Neuron (in vitro differentiated cells): ENCODE data around the gene TRIAP1.
A peak's percentile ranks its signal among the peaks of the same experiment; 100 is the strongest.
"Not testable (repeated sequence)": the region's sequence is repeated elsewhere in the genome, so short reads cannot be mapped to it uniquely, and the experiment has no call there.

Experiments used
- H2AFZ ChIP-seq: one replicate; pipeline ENCODE4 v1.6.1; 2013; ENCODE audit warnings: low read depth, mild to moderate bottlenecking, inconsistent platforms, low read length, moderate library complexity
- H3K27me3 ChIP-seq: one replicate; pipeline ENCODE4 v1.6.1; 2013; ENCODE audit warnings: low read length; ENCODE audit not compliant: insufficient read depth
- H3K36me3 ChIP-seq: one replicate; pipeline ENCODE4 v1.6.1; 2013; ENCODE audit warnings: low read length; ENCODE audit not compliant: insufficient read depth
- H3K4me1 ChIP-seq: one replicate; pipeline ENCODE4 v1.6.1; 2013; ENCODE audit warnings: low read length; ENCODE audit not compliant: insufficient read depth
- H3K4me3 ChIP-seq: 2 replicates; pipeline ENCODE4 v1.5.1; 2013; ENCODE audit warnings: mild to moderate bottlenecking, low read length, moderate library complexity
- H3K9me3 ChIP-seq: one replicate; pipeline ENCODE4 v1.6.1; 2013; ENCODE audit warnings: low read length

TRIAP1 gene

GRCh38 chr12:120463712-120464111, 17.5 kb upstream of the TRIAP1 start:
- H3K36me3 ChIP-seq, result peaks cover 83% of the 10 kb centered on the region

GRCh38 chr12:120462099-120462640, 16.0 kb upstream of the TRIAP1 start:
- peaks cover 88% of the 10 kb centered on the region for H3K36me3 ChIP-seq

More at GRCh38 chr12:120463712-120464111, 17.5 kb upstream of the TRIAP1 start:
- Histone ChIP-seq H3K27me3 (no peaks in the 10 kb centered on the region), H3K9me3 (no peaks in the 10 kb centered on the region), H3K4me1 (peaks cover 20% of the 10 kb centered on the region), H3K4me3 (no peak overlapping the region), H2AFZ (no peak overlapping the region)

GRCh38 chr12:120460157-120460556, 14.0 kb upstream of the TRIAP1 start:
- H3K36me3 ChIP-seq, result peaks cover 84% of the 10 kb centered on the region
- no peaks in the 10 kb centered on the region for H3K9me3 ChIP-seq
- no peak overlapping the region for H3K4me3 ChIP-seq
- no peaks in the 10 kb centered on the region for H3K27me3 ChIP-seq
- H3K4me1 ChIP-seq, result no peaks in the 10 kb centered on the region
- H2AFZ ChIP-seq, result no peak overlapping the region

More at GRCh38 chr12:120462099-120462640, 16.0 kb upstream of the TRIAP1 start:
- Histone ChIP-seq H3K9me3 (no peaks in the 10 kb centered on the region), H3K27me3 (no peaks in the 10 kb centered on the region), H3K4me3 (no peak overlapping the region), H3K4me1 (peaks cover 13% of the 10 kb centered on the region), H2AFZ (no peak overlapping the region)

GRCh38 chr12:120457133-120457532, 10.9 kb upstream of the TRIAP1 start:
- no peaks in the 10 kb centered on the region for H3K4me1 ChIP-seq

GRCh38 chr12:120455302-120455701, 9.1 kb upstream of the TRIAP1 start:
- Histone ChIP-seq H3K36me3 (peaks cover 59% of the 10 kb centered on the region), H3K4me1 (no peaks in the 10 kb centered on the region), H2AFZ (no peak overlapping the region), H3K4me3 (no peak overlapping the region), H3K9me3 (no peaks in the 10 kb centered on the region), H3K27me3 (no peaks in the 10 kb centered on the region)

More at GRCh38 chr12:120457133-120457532, 10.9 kb upstream of the TRIAP1 start:
- H3K27me3 ChIP-seq, result no peaks in the 10 kb centered on the region
- no peak overlapping the region for H3K4me3 ChIP-seq
- H3K36me3 ChIP-seq, result peaks cover 71% of the 10 kb centered on the region
- H3K9me3 ChIP-seq, result no peaks in the 10 kb centered on the region
- no peak overlapping the region for H2AFZ ChIP-seq

GRCh38 chr12:120453977-120454376, 7.8 kb upstream of the TRIAP1 start:
- Histone ChIP-seq H3K9me3 (no peaks in the 10 kb centered on the region), H3K4me1 (no peaks in the 10 kb centered on the region), H3K36me3 (peaks cover 56% of the 10 kb centered on the region), H3K4me3 (no peak overlapping the region), H3K27me3 (no peaks in the 10 kb centered on the region), H2AFZ (no peak overlapping the region)

GRCh38 chr12:120453060-120453750, 7.0 kb upstream of the TRIAP1 start:
- H3K9me3 ChIP-seq, result no peaks in the 10 kb centered on the region
- no peak overlapping the region for H2AFZ ChIP-seq
- H3K4me3 ChIP-seq, result no peak overlapping the region
- H3K36me3 ChIP-seq, result peaks cover 49% of the 10 kb centered on the region
- H3K27me3 ChIP-seq, result no peaks in the 10 kb centered on the region
- H3K4me1 ChIP-seq, result no peaks in the 10 kb centered on the region

- not testable (repeated sequence) for H3K4me3 ChIP-seq, H3K27me3 ChIP-seq, H2AFZ ChIP-seq, H3K9me3 ChIP-seq, H3K4me1 ChIP-seq
- H3K36me3 ChIP-seq, result peaks cover 51% of the 10 kb centered on the region
These were observed 6.3 kb upstream of the TRIAP1 start for GRCh38 chr12:120452524-120452923.

- Histone ChIP-seq H3K27me3 (no peaks in the 10 kb centered on the region), H3K9me3 (no peaks in the 10 kb centered on the region), H3K4me3 (no peak overlapping the region), H3K4me1 (peaks cover 26% of the 10 kb centered on the region), H2AFZ (no peak overlapping the region), H3K36me3 (peaks cover 42% of the 10 kb centered on the region)
These were observed 1.8 kb upstream of the TRIAP1 start for GRCh38 chr12:120447992-120448391.

- H3K4me1 ChIP-seq, result peaks cover 26% of the 10 kb centered on the region
- H3K9me3 ChIP-seq, H3K27me3 ChIP-seq: not testable (repeated sequence)
- peak overlapping the region; percentile 91 for H3K4me3 ChIP-seq
- H2AFZ ChIP-seq, result peak overlapping the region; percentile 33
- H3K36me3 ChIP-seq, result peaks cover 44% of the 10 kb centered on the region
These were observed 627 bp upstream of the TRIAP1 start for GRCh38 chr12:120446844-120447178.

- peak overlapping the region; percentile 91 for H3K4me3 ChIP-seq
- peaks cover 29% of the 10 kb centered on the region for H3K4me1 ChIP-seq
- H3K36me3 ChIP-seq, result peaks cover 46% of the 10 kb centered on the region
- H2AFZ ChIP-seq, result no peak overlapping the region
- H3K27me3 ChIP-seq, result no peaks in the 10 kb centered on the region
- no peaks in the 10 kb centered on the region for H3K9me3 ChIP-seq
These were observed 1.5 kb downstream of the TRIAP1 start for GRCh38 chr12:120444676-120445075.

- Histone ChIP-seq H3K36me3 (peaks cover 36% of the 10 kb centered on the region), H3K9me3 (no peaks in the 10 kb centered on the region), H3K27me3 (no peaks in the 10 kb centered on the region), H3K4me1 (peaks cover 32% of the 10 kb centered on the region), H2AFZ (no peak overlapping the region), H3K4me3 (no peak overlapping the region)
These were observed 6.4 kb downstream of the TRIAP1 start for GRCh38 chr12:120439646-120440247.

GRCh38 chr12:120438495-120439198, 7.5 kb downstream of the TRIAP1 start:
- no peak overlapping the region for H2AFZ ChIP-seq
- peaks cover 25% of the 10 kb centered on the region for H3K36me3 ChIP-seq
- H3K4me3 ChIP-seq, result peak overlapping the region; percentile 52

More at GRCh38 chr12:120438495-120439198, 7.5 kb downstream of the TRIAP1 start:
- H3K9me3 ChIP-seq, result no peaks in the 10 kb centered on the region
- no peaks in the 10 kb centered on the region for H3K27me3 ChIP-seq
- peaks cover 21% of the 10 kb centered on the region for H3K4me1 ChIP-seq
